HG02610 (cell line): ENCODE data around the gene A4GNT.
"Not testable (repeated sequence)": the region's sequence is repeated elsewhere in the genome, so short reads cannot be mapped to it uniquely, and the experiment has no call there.

ENCODE experiments used
- ATAC-seq: cut with Tn5 transposase; IDR thresholded peaks from one replicate; pipeline ENCODE4 v1.9.1; 2021; ENCODE audit warnings: mild to moderate bottlenecking, moderate library complexity; ENCODE audit not compliant: unreplicated experiment

A4GNT gene

GRCh38 chr3:138132239-138132638 is at the start of gene A4GNT:
Gene A4GNT (minus strand): TSS chr3:138132390. CDS start chr3:138131256, 1,134 bp downstream.
- ATAC-seq, result no peak

GRCh38 chr3:138180375-138181029 is 48.3 kb upstream of the A4GNT start:
- peak; percentile 81 for ATAC-seq

- ATAC-seq, result peak; percentile 92
These were observed 42.4 kb upstream of the A4GNT start, which contains the start of gene DBR1 for GRCh38 chr3:138174421-138175131. Gene DBR1 (minus strand): TSS chr3:138174921. CDS start chr3:138174795, 126 bp downstream.

- no peak for ATAC-seq
These were observed 41.7 kb upstream of the A4GNT start for GRCh38 chr3:138173769-138174420.

DNA sequence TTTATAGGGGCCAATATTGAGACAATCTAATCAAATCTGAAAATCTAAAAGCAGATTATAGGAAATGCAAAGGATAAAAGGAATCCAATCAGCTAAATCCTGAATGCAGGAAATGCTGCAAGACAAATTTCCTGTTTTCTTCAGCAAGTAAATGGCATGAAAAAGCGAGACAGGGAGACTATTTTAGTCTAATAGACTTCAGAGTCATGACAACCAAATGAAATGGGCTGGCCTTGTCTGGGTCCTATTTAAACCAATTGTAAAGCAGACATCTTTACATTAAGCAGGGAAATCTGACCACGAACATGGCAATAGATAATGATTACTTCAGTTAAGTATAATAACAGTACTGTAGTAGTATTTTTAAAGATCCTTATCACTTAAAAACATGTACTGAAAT is 40.4 kb upstream of the A4GNT start:
- no peak for ATAC-seq

DNA sequence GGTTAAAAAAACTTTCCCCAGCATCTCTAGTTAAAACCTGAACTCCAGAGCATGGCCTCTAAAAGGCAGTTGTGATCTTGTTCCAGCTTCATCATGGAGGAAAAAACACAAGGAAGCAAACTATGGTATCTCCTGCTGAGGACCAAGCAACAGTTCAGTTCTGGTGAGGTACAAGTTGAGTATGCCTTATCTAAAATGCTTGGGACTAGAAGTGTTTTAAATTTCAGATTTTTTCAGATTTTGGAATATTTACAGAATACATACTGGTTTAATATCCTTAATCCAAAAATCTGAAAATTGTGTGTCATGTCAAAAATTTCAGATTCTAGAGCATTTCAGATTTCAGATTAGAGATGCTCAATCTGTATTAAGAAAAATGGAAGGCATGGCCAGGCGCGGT is 32.9 kb upstream of the A4GNT start:
- no peak for ATAC-seq

DNA sequence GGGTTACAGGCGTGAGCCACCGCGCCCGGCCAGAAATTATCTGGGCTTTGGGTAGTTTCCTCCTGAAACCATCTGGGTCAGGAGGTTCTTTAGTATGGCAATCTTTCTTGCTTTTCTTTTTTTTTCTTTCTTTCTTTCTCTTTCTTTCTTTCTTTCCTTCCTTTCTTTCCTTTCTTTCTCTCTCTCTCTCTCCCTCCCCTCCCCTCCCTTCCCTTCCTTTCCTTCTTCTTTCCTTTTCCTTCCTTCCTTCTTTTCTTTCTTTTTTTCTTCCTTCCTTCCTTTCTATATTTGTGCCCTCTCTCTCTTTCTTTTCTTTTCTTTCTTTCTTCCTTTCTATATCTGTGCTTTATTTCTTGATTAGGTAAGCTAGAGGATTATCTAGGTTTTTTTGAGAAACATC is 25.6 kb upstream of the A4GNT start:
- no peak for ATAC-seq

DNA sequence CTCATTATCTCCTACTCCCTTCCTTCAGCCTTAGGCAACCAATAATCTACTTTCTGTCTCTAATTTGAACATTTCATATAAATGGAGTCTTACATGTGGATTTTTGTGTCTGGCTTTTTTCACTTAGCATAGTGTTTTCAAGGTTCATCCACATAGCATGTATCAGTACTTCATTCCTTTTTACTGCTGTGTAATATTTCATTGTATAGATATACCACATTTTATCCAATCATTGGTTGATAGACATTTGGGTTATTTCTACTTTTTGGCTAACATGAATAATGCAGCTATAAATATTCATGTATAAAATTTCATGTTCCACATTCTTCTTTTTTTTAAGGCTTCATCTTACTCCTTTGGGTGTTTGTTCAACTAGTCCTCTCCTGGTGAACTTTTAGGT is 22.3 kb upstream of the A4GNT start:
- no peak for ATAC-seq

GRCh38 chr3:138148503-138148902 is 16.3 kb upstream of the A4GNT start:
- no peak for ATAC-seq

- not testable (repeated sequence) for ATAC-seq
These were observed 10.0 kb upstream of the A4GNT start for GRCh38 chr3:138142181-138142580.

- ATAC-seq, result no peak
These were observed 8.8 kb upstream of the A4GNT start for GRCh38 chr3:138140940-138141339.

DNA sequence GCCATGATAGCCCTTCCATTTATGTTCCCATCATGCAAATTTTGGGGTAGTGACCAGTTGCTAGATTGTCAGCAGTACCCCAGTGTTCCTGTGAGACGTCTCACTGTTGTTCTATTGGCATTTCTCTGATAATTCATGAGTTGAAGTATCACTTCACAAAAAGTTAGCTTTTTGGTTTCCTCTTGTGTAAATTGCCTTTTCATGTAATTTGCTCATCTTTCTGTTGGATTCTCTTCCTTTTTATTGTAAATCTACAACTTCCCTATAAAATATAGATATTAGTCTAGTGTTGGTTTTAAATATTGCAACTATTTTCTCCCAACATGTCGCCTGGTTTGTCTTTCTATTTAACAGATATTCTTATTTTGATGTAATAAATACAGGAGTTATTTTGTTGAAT is 7.5 kb upstream of the A4GNT start:
- ATAC-seq, result no peak

DNA sequence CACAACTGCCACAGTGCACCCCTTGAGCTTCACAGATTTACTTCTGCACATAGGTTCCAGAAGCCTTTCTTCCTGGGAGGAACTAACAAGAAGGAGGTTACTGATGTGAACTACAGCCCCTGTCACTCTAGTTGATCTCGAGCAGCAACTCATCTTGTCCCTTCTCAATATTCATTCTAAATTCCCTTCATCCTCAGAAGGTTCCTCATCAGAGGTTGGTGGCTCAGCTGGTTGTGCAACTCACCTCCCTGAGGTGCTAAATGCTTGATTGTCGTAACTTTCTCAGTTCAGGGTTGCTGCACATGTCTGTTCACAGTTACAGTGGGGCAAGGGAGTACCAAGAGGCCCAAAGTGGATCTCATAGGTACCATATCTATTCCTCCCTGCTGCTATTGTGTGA is 5.7 kb upstream of the A4GNT start:
- no peak for ATAC-seq

- no peak for ATAC-seq
These were observed 4.0 kb upstream of the A4GNT start for GRCh38 chr3:138136201-138136600.

- ATAC-seq, result no peak
These were observed 3.6 kb upstream of the A4GNT start for GRCh38 chr3:138135833-138136194.

GRCh38 chr3:138135146-138135832 is 3.1 kb upstream of the A4GNT start:
- ATAC-seq, result no peak

GRCh38 chr3:138127636-138128365 is 4.4 kb downstream of the A4GNT start:
- ATAC-seq, result no peak

- ATAC-seq, result no peak
These were observed 6.5 kb downstream of the A4GNT start for GRCh38 chr3:138125548-138126221.

DNA sequence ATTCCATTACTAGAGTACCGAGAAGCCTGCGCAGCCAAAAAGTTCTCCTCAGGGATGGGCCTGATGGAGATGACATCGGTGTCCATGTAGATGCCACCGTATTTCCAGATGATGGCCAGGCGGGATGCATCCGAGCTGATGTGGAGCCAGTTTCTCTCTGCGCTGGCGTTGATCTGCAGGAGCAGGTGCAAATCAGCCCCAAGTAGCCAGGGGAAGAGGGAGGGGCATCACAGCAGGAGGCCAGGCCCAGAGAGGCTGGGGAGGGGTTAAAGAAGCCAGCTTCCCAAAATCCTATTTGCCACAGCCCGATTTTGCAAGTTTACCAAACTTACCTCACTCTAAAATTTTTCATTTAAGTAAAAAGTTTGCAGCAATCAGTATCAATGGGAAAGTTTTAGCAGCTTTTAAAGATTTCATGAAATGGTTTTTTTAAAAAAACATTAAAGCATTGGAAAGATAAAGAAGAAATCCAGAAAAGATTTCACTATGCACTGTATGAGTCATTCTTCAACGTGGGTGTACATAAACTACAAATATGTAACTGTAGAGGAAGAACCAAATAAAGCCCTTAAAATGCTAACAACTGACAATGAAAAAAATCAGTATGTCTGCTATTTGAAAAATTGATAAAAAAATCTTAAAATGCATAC is 7.4 kb downstream of the A4GNT start:
- ATAC-seq, result no peak

DNA sequence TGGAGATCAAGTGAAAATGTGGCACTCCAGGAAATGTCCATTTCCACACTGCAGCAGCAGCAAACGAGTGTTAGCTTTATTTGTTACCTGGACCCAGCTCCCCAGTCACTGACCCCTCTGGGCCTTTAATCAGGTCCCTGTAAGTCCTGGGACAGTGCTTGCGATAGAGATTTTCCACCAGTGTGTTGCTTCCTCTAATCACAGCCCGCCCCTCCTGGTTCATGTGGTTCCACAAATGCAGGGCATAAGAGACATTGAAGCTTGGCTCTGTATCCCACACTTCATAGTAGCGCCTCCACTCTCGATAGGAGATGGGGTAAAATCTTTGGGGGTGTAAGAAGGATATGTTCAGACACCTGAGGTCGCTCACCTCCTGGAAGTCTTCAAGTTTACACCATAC is 8.0 kb downstream of the A4GNT start:
- no peak for ATAC-seq
